ENCODE measurements around the gene OCRL. TPM values are rescaled to one million over a fixed set of nuclear protein-coding genes. Genes with fewer than 3 reads are reported as not detected.

Gene OCRL
- total RNA-seq, 1 experiment from 2014 or later, result 8.1 TPM

GRCh38 chrX:129525896-129526295, 14.2 kb upstream of the OCRL start:
- H2AFZ ChIP-seq (ENCODE audit: low read length), result no peak overlapping the region
- H3K9me2 ChIP-seq (replicated peaks; ENCODE audit: insufficient read depth, low read length), result no peaks in the 10 kb centered on the region
- no peaks in the 10 kb centered on the region for H3K4me1 ChIP-seq (ENCODE audit: low read length)
- H3K36me3 ChIP-seq (ENCODE audit: insufficient read depth, low read length), result no peaks in the 10 kb centered on the region
- H3K27me3 ChIP-seq (ENCODE audit: low read length), result no peaks in the 10 kb centered on the region
- no peak overlapping the region for H3K9ac ChIP-seq (ENCODE audit: low read length)
- H3K4me3 ChIP-seq (ENCODE audit: low read length), result no peak overlapping the region
- DNase-seq, result no peak
- H3K79me2 ChIP-seq (ENCODE audit: low read length), result no peaks in the 10 kb centered on the region
- H3K27ac ChIP-seq (ENCODE audit: low read length), result no peak overlapping the region
- no peaks in the 10 kb centered on the region for H4K20me1 ChIP-seq (ENCODE audit: insufficient read depth, low read depth, low read length)
- 0 out of 2 replicates have a peak, but pooled peaks cover 3% of the 10 kb centered on the region for H3K9me3 ChIP-seq (ENCODE audit: low read length)
- no peak overlapping the region for H3K4me2 ChIP-seq (ENCODE audit: low read depth, low read length, poor library complexity, severe bottlenecking)

- H3K79me2 ChIP-seq (ENCODE audit: low read length), result no peaks in the 10 kb centered on the region
- H3K9ac ChIP-seq (ENCODE audit: low read length), result no peak overlapping the region
- H3K9me2 ChIP-seq (replicated peaks; ENCODE audit: insufficient read depth, low read length), result no peaks in the 10 kb centered on the region
- no peaks in the 10 kb centered on the region for H4K20me1 ChIP-seq (ENCODE audit: insufficient read depth, low read depth, low read length)
- H3K9me3 ChIP-seq (ENCODE audit: low read length), result no peaks in the 10 kb centered on the region
- DNase-seq, result no peak
- no peak overlapping the region for H2AFZ ChIP-seq (ENCODE audit: low read length)
- H3K27me3 ChIP-seq (ENCODE audit: low read length), result no peaks in the 10 kb centered on the region
- no peaks in the 10 kb centered on the region for H3K4me1 ChIP-seq (ENCODE audit: low read length)
- no peak overlapping the region for H3K4me3 ChIP-seq (ENCODE audit: low read length)
- H3K36me3 ChIP-seq (ENCODE audit: insufficient read depth, low read length), result no peaks in the 10 kb centered on the region
- H3K4me2 ChIP-seq (ENCODE audit: low read depth, low read length, poor library complexity, severe bottlenecking), result no peak overlapping the region
- H3K27ac ChIP-seq (ENCODE audit: low read length), result no peak overlapping the region
Observed at GRCh38 chrX:129529685-129530281, 10.3 kb upstream of the OCRL start.

GRCh38 chrX:129530410-129530809, 9.6 kb upstream of the OCRL start:
- DNase-seq, result no peak
- H3K79me2 ChIP-seq (ENCODE audit: low read length), result no peaks in the 10 kb centered on the region
- no peak overlapping the region for H3K9ac ChIP-seq (ENCODE audit: low read length)
- no peaks in the 10 kb centered on the region for H3K4me1 ChIP-seq (ENCODE audit: low read length)
- H3K27me3 ChIP-seq (ENCODE audit: low read length), result no peaks in the 10 kb centered on the region
- H3K4me2 ChIP-seq (ENCODE audit: low read depth, low read length, poor library complexity, severe bottlenecking), result no peak overlapping the region
- H3K4me3 ChIP-seq (ENCODE audit: low read length), result no peak overlapping the region
- H3K9me3 ChIP-seq (ENCODE audit: low read length), result no peaks in the 10 kb centered on the region
- no peaks in the 10 kb centered on the region for H3K36me3 ChIP-seq (ENCODE audit: insufficient read depth, low read length)
- H4K20me1 ChIP-seq (ENCODE audit: insufficient read depth, low read depth, low read length), result no peaks in the 10 kb centered on the region
- H3K9me2 ChIP-seq (replicated peaks; ENCODE audit: insufficient read depth, low read length), result no peaks in the 10 kb centered on the region
- H3K27ac ChIP-seq (ENCODE audit: low read length), result no peak overlapping the region
- no peak overlapping the region for H2AFZ ChIP-seq (ENCODE audit: low read length)

- H3K79me2 ChIP-seq (ENCODE audit: low read length), result no peaks in the 10 kb centered on the region
- H3K9me3 ChIP-seq (ENCODE audit: low read length), result no peaks in the 10 kb centered on the region
- no peaks in the 10 kb centered on the region for H4K20me1 ChIP-seq (ENCODE audit: insufficient read depth, low read depth, low read length)
- no peaks in the 10 kb centered on the region for H3K36me3 ChIP-seq (ENCODE audit: insufficient read depth, low read length)
- H2AFZ ChIP-seq (ENCODE audit: low read length), result no peak overlapping the region
- H3K27me3 ChIP-seq (ENCODE audit: low read length), result no peaks in the 10 kb centered on the region
- no peak overlapping the region for H3K4me3 ChIP-seq (ENCODE audit: low read length)
- DNase-seq, result no peak
- no peak overlapping the region for H3K4me2 ChIP-seq (ENCODE audit: low read depth, low read length, poor library complexity, severe bottlenecking)
- no peak overlapping the region for H3K27ac ChIP-seq (ENCODE audit: low read length)
- H3K9ac ChIP-seq (ENCODE audit: low read length), result no peak overlapping the region
- H3K4me1 ChIP-seq (ENCODE audit: low read length), result no peaks in the 10 kb centered on the region
- no peaks in the 10 kb centered on the region for H3K9me2 ChIP-seq (replicated peaks; ENCODE audit: insufficient read depth, low read length)
Observed at GRCh38 chrX:129531132-129531531, 8.9 kb upstream of the OCRL start.

- H2AFZ ChIP-seq (ENCODE audit: low read length), result no peak overlapping the region
- no peaks in the 10 kb centered on the region for H3K27me3 ChIP-seq (ENCODE audit: low read length)
- no peaks in the 10 kb centered on the region for H3K9me3 ChIP-seq (ENCODE audit: low read length)
- H3K4me3 ChIP-seq (ENCODE audit: low read length), result no peak overlapping the region
- H3K9me2 ChIP-seq (replicated peaks; ENCODE audit: insufficient read depth, low read length), result no peaks in the 10 kb centered on the region
- H3K4me1 ChIP-seq (ENCODE audit: low read length), result no peaks in the 10 kb centered on the region
- no peak overlapping the region for H3K4me2 ChIP-seq (ENCODE audit: low read depth, low read length, poor library complexity, severe bottlenecking)
- H3K36me3 ChIP-seq (ENCODE audit: insufficient read depth, low read length), result no peaks in the 10 kb centered on the region
- DNase-seq, result no peak
- H3K27ac ChIP-seq (ENCODE audit: low read length), result no peak overlapping the region
- H4K20me1 ChIP-seq (ENCODE audit: insufficient read depth, low read depth, low read length), result no peaks in the 10 kb centered on the region
- H3K79me2 ChIP-seq (ENCODE audit: low read length), result no peaks in the 10 kb centered on the region
- no peak overlapping the region for H3K9ac ChIP-seq (ENCODE audit: low read length)
Observed at GRCh38 chrX:129534816-129535578, 5.1 kb upstream of the OCRL start.

- peak overlapping the region; percentile 76 for H3K9ac ChIP-seq (ENCODE audit: low read length)
- no peak overlapping the region for H2AFZ ChIP-seq (ENCODE audit: low read length)
- H4K20me1 ChIP-seq (ENCODE audit: insufficient read depth, low read depth, low read length), result no peaks in the 10 kb centered on the region
- no peaks in the 10 kb centered on the region for H3K9me3 ChIP-seq (ENCODE audit: low read length)
- peaks cover 14% of the 10 kb centered on the region; the same call in 1 of the 2 replicates for H3K79me2 ChIP-seq (ENCODE audit: low read length)
- no peak overlapping the region for H3K27ac ChIP-seq (ENCODE audit: low read length)
- no peaks in the 10 kb centered on the region for H3K27me3 ChIP-seq (ENCODE audit: low read length)
- peaks cover 9% of the 10 kb centered on the region for H3K4me1 ChIP-seq (ENCODE audit: low read length)
- no peak for DNase-seq
- peak overlapping the region; percentile 61 for H3K4me2 ChIP-seq (ENCODE audit: low read depth, low read length, poor library complexity, severe bottlenecking)
- no peaks in the 10 kb centered on the region for H3K9me2 ChIP-seq (replicated peaks; ENCODE audit: insufficient read depth, low read length)
- H3K4me3 ChIP-seq (ENCODE audit: low read length), result peak overlapping the region; percentile 71
- no peaks in the 10 kb centered on the region for H3K36me3 ChIP-seq (ENCODE audit: insufficient read depth, low read length)
Observed at GRCh38 chrX:129540722-129541184, 694 bp downstream of the OCRL start.

GRCh38 chrX:129544780-129545179, 4.7 kb downstream of the OCRL start:
- no peak overlapping the region for H3K27ac ChIP-seq (ENCODE audit: low read length)
- no peaks in the 10 kb centered on the region for H3K9me2 ChIP-seq (replicated peaks; ENCODE audit: insufficient read depth, low read length)
- H3K4me2 ChIP-seq (ENCODE audit: low read depth, low read length, poor library complexity, severe bottlenecking), result no peak overlapping the region
- peaks cover 9% of the 10 kb centered on the region for H3K4me1 ChIP-seq (ENCODE audit: low read length)
- H4K20me1 ChIP-seq (ENCODE audit: insufficient read depth, low read depth, low read length), result no peaks in the 10 kb centered on the region
- no peak overlapping the region for H2AFZ ChIP-seq (ENCODE audit: low read length)
- no peaks in the 10 kb centered on the region for H3K27me3 ChIP-seq (ENCODE audit: low read length)
- H3K9ac ChIP-seq (ENCODE audit: low read length), result no peak overlapping the region
- H3K36me3 ChIP-seq (ENCODE audit: insufficient read depth, low read length), result no peaks in the 10 kb centered on the region
- no peak overlapping the region for H3K4me3 ChIP-seq (ENCODE audit: low read length)
- DNase-seq, result peak; percentile 11
- no peaks in the 10 kb centered on the region for H3K9me3 ChIP-seq (ENCODE audit: low read length)
- H3K79me2 ChIP-seq (ENCODE audit: low read length), result peaks cover 14% of the 10 kb centered on the region; the same call in 1 of the 2 replicates

- Histone ChIP-seq H3K4me1 (ENCODE audit: low read length) (peaks cover 9% of the 10 kb centered on the region), H3K9me2 (replicated peaks; ENCODE audit: insufficient read depth, low read length) (no peaks in the 10 kb centered on the region), H3K27ac (ENCODE audit: low read length) (no peak overlapping the region), H3K9me3 (ENCODE audit: low read length) (no peaks in the 10 kb centered on the region), H3K79me2 (ENCODE audit: low read length) (peaks cover 14% of the 10 kb centered on the region; the same call in 1 of the 2 replicates), H3K4me3 (ENCODE audit: low read length) (no peak overlapping the region), H2AFZ (ENCODE audit: low read length) (no peak overlapping the region), H3K9ac (ENCODE audit: low read length) (no peak overlapping the region), H3K4me2 (ENCODE audit: low read depth, low read length, poor library complexity, severe bottlenecking) (no peak overlapping the region), H4K20me1 (ENCODE audit: insufficient read depth, low read depth, low read length) (no peaks in the 10 kb centered on the region), H3K36me3 (ENCODE audit: insufficient read depth, low read length) (no peaks in the 10 kb centered on the region), H3K27me3 (ENCODE audit: low read length) (no peaks in the 10 kb centered on the region)
- DNase-seq, result no peak
Observed at GRCh38 chrX:129545408-129545807, 5.3 kb downstream of the OCRL start.
